NCI-H2196 (cell line): Measurements from ENCODE around the gene TFEB.

Experiments used
- DNase-seq: peaks from one replicate; lab custom pipeline; 2025; ENCODE audit not compliant: unreplicated experiment; lab: John Stamatoyannopoulos, UW

TFEB gene

GRCh38 chr6:41706876-41707564 lies 28.4 kb downstream of the TFEB start:
- no peak for DNase-seq

- peak; percentile 74 for DNase-seq
Measured at GRCh38 chr6:41705996-41706835, 29.2 kb downstream of the TFEB start.

- no peak for DNase-seq
Measured at GRCh38 chr6:41705311-41705995, 30.0 kb downstream of the TFEB start.

GRCh38 chr6:41704656-41705310 lies 30.6 kb downstream of the TFEB start:
- DNase-seq, result no peak

GRCh38 chr6:41704028-41704427 lies 31.4 kb downstream of the TFEB start:
- no peak for DNase-seq

GRCh38 chr6:41702771-41703494 lies 32.5 kb downstream of the TFEB start:
- DNase-seq, result no peak

- DNase-seq, result no peak
Measured at GRCh38 chr6:41702089-41702745, 33.2 kb downstream of the TFEB start.

GRCh38 chr6:41700463-41701347 lies 34.7 kb downstream of the TFEB start:
- DNase-seq, result no peak

- no peak for DNase-seq
Measured at GRCh38 chr6:41699063-41699462, 36.3 kb downstream of the TFEB start.

GRCh38 chr6:41697861-41698781 lies 37.3 kb downstream of the TFEB start:
- no peak for DNase-seq

GRCh38 chr6:41696788-41697187 lies 38.6 kb downstream of the TFEB start:
- DNase-seq, result no peak

GRCh38 chr6:41695825-41696224 lies 39.6 kb downstream of the TFEB start:
- no peak for DNase-seq

- no peak for DNase-seq
Measured at GRCh38 chr6:41694815-41695526, 40.4 kb downstream of the TFEB start.

- DNase-seq, result no peak
Measured at GRCh38 chr6:41693281-41694240, 41.8 kb downstream of the TFEB start.

- DNase-seq, result no peak
Measured at GRCh38 chr6:41692730-41693129, 42.7 kb downstream of the TFEB start.

- no peak for DNase-seq
Measured at GRCh38 chr6:41692080-41692675, 43.2 kb downstream of the TFEB start.
